ENCODE measurements around the gene PSMB8.
"Not testable (repeated sequence)": the region's sequence is repeated elsewhere in the genome, so short reads cannot be mapped to it uniquely, and the experiment has no call there.

PSMB8 gene

GRCh38 chr6:32832535-32832934 lies 11.3 kb downstream of the PSMB8 start:
- Mint-ChIP-seq H3K27me3 (no peaks in the 10 kb centered on the region), H3K9me3 (no peaks in the 10 kb centered on the region), H3K27ac (no peak overlapping the region), H3K4me3 (no peak overlapping the region), H3K4me1 (peaks cover 93% of the 10 kb centered on the region)
- DNase-seq (no peak), ATAC-seq (no peak)

GRCh38 chr6:32830936-32831335 lies 12.9 kb downstream of the PSMB8 start:
- Mint-ChIP-seq H3K27me3 (no peaks in the 10 kb centered on the region), H3K4me1 (peaks cover 91% of the 10 kb centered on the region), H3K27ac (peak overlapping the region in 1 of 2 donors; percentile 3), H3K4me3 (no peak overlapping the region), H3K9me3 (no peaks in the 10 kb centered on the region)
- DNase-seq (no peak), ATAC-seq (no peak)

DNA sequence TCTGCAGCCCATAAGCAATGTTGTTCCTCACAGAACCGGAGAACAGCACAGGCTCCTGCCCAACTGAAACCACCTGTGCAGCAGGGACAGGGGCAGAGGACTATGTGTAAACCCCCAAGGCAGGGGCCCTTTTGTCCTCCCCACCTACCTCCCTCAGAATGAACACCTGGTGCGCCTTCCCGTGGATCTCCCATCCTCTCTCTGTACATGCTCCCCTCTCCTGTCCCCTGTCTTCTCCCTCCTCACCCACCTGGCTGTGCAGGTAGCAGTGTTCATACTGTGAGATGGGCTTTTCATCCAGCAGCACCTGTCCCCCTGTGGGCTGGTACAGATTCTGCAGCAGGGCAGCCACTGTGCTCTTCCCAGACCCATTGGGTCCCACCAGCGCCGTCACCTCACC lies 13.8 kb downstream of the PSMB8 start:
- Mint-ChIP-seq H3K27me3 (no peaks in the 10 kb centered on the region), H3K27ac (peak overlapping the region in 1 of 2 donors; percentile 71), H3K4me1 (peaks cover 82% of the 10 kb centered on the region), H3K4me3 (no peak overlapping the region), H3K9me3 (no peaks in the 10 kb centered on the region)
- DNase-seq (no peak), ATAC-seq (no peak)

GRCh38 chr6:32829495-32829894 lies 14.4 kb downstream of the PSMB8 start:
- DNase-seq (no peak), ATAC-seq (no peak)
- no peaks in the 10 kb centered on the region for H3K9me3 Mint-ChIP-seq
- H3K27ac Mint-ChIP-seq, result peak overlapping the region in 1 of 2 donors; percentile 74
- peaks cover 77% of the 10 kb centered on the region for H3K4me1 Mint-ChIP-seq
- no peak overlapping the region for H3K4me3 Mint-ChIP-seq
- H3K27me3 Mint-ChIP-seq, result no peaks in the 10 kb centered on the region

- Mint-ChIP-seq H3K9me3 (no peaks in the 10 kb centered on the region), H3K27ac (peak overlapping the region in 1 of 2 donors; percentile 13), H3K4me3 (no peak overlapping the region), H3K27me3 (no peaks in the 10 kb centered on the region), H3K4me1 (peaks cover 52% of the 10 kb centered on the region)
- ATAC-seq (no peak), DNase-seq (no peak)
Observed at GRCh38 chr6:32827025-32827424, 16.8 kb downstream of the PSMB8 start.

- Mint-ChIP-seq H3K27ac (peak overlapping the region in 1 of 2 donors; percentile 26), H3K4me1 (peaks cover 43% of the 10 kb centered on the region), H3K9me3 (no peaks in the 10 kb centered on the region), H3K4me3 (no peak overlapping the region), H3K27me3 (no peaks in the 10 kb centered on the region)
- ATAC-seq (no peak), DNase-seq (no peak)
Observed at GRCh38 chr6:32825966-32826365, 17.9 kb downstream of the PSMB8 start.

DNA sequence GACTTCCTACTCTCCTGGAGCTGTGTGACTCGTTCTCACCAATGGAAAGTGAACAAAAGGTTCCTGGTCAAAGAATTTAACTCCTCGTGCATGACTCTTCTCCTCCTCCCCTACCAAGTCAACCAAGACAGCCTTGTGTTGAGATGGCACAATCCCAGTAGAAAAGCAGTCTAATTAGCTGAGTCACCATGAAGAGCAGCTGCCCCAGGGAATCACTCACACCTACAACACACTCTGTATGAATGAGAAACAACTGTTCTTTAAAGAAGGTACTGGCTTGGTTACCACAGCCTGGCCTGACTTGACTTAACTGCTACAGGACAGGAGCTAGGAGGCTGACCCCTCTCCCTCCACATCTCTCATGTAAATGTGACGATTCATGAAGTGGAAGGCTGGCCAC lies 24.1 kb downstream of the PSMB8 start:
- no peaks in the 10 kb centered on the region for H3K9me3 Mint-ChIP-seq
- no peak overlapping the region for H3K4me3 Mint-ChIP-seq
- no peak overlapping the region for H3K27ac Mint-ChIP-seq
- ATAC-seq, result no peak
- DNase-seq, result no peak
- H3K4me1 Mint-ChIP-seq, result peaks cover 11% of the 10 kb centered on the region
- no peaks in the 10 kb centered on the region for H3K27me3 Mint-ChIP-seq

DNA sequence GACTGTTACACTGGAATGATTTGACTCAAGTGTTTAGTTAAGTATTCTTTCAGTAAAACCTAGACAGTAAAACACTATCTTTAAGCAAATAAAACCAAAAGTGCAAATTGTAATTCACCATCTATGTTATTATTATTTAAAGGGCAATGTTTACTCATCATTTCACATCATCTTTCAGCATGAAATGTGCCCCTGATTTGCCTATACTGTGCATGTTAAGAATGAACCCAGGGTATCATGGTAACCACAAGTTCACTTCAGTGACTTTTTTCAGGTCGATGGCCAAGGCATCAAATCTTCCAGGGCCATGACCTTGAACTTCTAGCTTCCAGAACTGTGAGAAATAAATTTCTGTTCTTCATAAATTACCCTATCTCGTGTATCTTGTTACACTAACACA lies 25.0 kb downstream of the PSMB8 start:
- peaks cover 11% of the 10 kb centered on the region for H3K4me1 Mint-ChIP-seq
- ATAC-seq (no peak), DNase-seq (no peak)
- H3K4me3 Mint-ChIP-seq, result no peak overlapping the region
- no peaks in the 10 kb centered on the region for H3K9me3 Mint-ChIP-seq
- no peaks in the 10 kb centered on the region for H3K27me3 Mint-ChIP-seq
- no peak overlapping the region for H3K27ac Mint-ChIP-seq

- H3K4me1 Mint-ChIP-seq, result peaks cover 11% of the 10 kb centered on the region
Observed at GRCh38 chr6:32816746-32817204, 27.1 kb downstream of the PSMB8 start, which contains the start of gene HLA-DOB. TSS of gene HLA-DOB (minus strand) at chr6:32817002. CDS start at chr6:32816951, 51 bp downstream.

DNA sequence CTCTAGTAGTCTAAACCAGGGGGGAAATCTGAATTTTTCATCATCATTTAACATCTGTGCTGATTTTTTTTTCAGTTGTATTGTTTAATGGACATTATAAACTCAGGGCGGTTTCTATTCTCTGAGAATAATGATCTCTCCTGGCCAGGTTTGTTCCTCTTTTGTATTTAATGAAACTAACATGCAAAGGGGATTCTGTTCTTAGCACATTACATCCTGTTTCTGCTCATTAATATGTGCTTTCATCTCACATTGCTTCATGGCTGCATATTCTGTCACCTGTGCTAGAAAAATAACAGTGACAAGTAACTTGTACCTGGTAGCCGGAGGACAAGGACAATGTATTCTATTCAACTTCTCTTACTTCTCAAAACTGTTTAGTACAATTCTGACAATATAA lies 27.9 kb downstream of the PSMB8 start:
- no peaks in the 10 kb centered on the region for H3K9me3 Mint-ChIP-seq

More at GRCh38 chr6:32816746-32817204, 27.1 kb downstream of the PSMB8 start, which contains the start of gene HLA-DOB:
- no peak within 1 kb of the TSS for H3K4me3 Mint-ChIP-seq
- DNase-seq (no peak), ATAC-seq (peak; percentile 67)
- no peaks in the 10 kb centered on the region for H3K9me3 Mint-ChIP-seq
- H3K27ac Mint-ChIP-seq, result peak within 1 kb of the TSS in 1 of 2 donors; percentile 79
- no peaks in the 10 kb centered on the region for H3K27me3 Mint-ChIP-seq

GRCh38 chr6:32815115-32815514 lies 28.7 kb downstream of the PSMB8 start:
- H3K4me3 Mint-ChIP-seq, result no peak overlapping the region
- peaks cover 11% of the 10 kb centered on the region for H3K4me1 Mint-ChIP-seq
- H3K27ac Mint-ChIP-seq, result no peak overlapping the region
- DNase-seq (no peak), ATAC-seq (no peak)
- H3K9me3 Mint-ChIP-seq, result no peaks in the 10 kb centered on the region
- no peaks in the 10 kb centered on the region for H3K27me3 Mint-ChIP-seq

More for the DNA sequence above, 27.9 kb downstream of the PSMB8 start:
- peaks cover 11% of the 10 kb centered on the region for H3K4me1 Mint-ChIP-seq
- no peak overlapping the region for H3K4me3 Mint-ChIP-seq
- no peak overlapping the region for H3K27ac Mint-ChIP-seq
- ATAC-seq (no peak), DNase-seq (no peak)
- H3K27me3 Mint-ChIP-seq, result no peaks in the 10 kb centered on the region

- ATAC-seq, result no peak
Observed at GRCh38 chr6:32814145-32814544, 29.7 kb downstream of the PSMB8 start.

GRCh38 chr6:32809171-32809570 lies 34.7 kb downstream of the PSMB8 start:
- no peak for DNase-seq
- Mint-ChIP-seq H3K4me1 (peaks cover 12% of the 10 kb centered on the region), H3K4me3 (no peak overlapping the region), H3K27me3 (peaks cover 29% of the 10 kb centered on the region), H3K27ac (no peak overlapping the region), H3K9me3 (no peaks in the 10 kb centered on the region)
- no peak for ATAC-seq

More at GRCh38 chr6:32814145-32814544, 29.7 kb downstream of the PSMB8 start:
- Mint-ChIP-seq H3K4me1 (peaks cover 11% of the 10 kb centered on the region), H3K27ac (no peak overlapping the region), H3K4me3 (no peak overlapping the region), H3K9me3 (no peaks in the 10 kb centered on the region), H3K27me3 (no peaks in the 10 kb centered on the region)
- no peak for DNase-seq

DNA sequence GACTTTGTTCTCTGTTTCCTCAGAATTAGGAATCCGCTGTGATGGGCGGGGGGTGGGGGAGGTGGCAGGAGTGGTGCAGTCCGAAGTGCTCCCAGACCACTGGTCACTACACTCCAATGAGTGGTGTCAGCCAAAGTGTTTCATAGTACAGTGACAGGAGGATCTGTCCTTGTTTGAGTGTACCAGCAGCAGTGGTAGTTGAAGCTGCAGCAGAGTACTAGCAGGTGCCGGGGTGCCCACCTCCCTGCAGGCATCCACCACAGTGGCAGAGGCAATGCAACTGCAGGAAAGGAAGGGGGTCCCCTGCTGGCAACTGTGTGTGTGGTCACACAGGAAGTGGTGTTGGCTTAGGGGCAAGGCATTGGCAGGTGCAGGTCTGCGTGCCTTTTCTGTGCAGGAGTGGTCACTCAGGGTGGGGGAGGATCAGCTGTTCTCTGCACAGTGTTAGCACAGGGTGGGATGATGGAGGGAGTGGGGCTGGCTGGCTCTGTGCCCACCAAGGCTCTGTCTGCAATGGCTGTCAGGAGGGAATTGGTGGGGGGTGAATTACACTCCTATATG lies 36.7 kb downstream of the PSMB8 start:
- no peak for DNase-seq
- Mint-ChIP-seq H3K27ac (no peak overlapping the region), H3K4me3 (no peak overlapping the region), H3K4me1 (peaks cover 12% of the 10 kb centered on the region), H3K9me3 (no peaks in the 10 kb centered on the region), H3K27me3 (peaks cover 50% of the 10 kb centered on the region)
- ATAC-seq, result peak; percentile 53

DNA sequence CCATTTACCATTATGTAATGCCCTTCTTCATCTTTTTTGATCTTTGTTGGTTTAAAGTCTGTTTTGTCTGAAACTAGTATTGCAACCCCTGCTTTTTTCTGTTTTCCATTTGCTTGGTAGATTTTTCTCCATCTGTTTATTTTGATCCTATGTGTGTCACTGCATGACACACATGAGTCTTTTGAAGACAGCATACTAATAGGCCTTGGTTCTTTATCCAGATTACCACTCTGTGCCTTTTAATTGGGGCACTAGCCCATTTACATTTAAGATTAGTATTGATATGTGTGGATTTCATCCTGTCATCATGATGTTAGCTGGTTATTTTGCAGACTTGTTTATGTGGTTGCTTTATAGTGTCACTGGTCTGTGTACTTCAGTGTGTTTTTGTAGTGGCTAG lies 38.4 kb downstream of the PSMB8 start:
- not testable (repeated sequence) for ATAC-seq, H3K9me3 Mint-ChIP-seq, H3K27ac Mint-ChIP-seq, DNase-seq, H3K4me3 Mint-ChIP-seq
- peaks cover 12% of the 10 kb centered on the region for H3K4me1 Mint-ChIP-seq
- peaks cover 57% of the 10 kb centered on the region for H3K27me3 Mint-ChIP-seq

GRCh38 chr6:32803416-32803815 lies 40.4 kb downstream of the PSMB8 start:
- no peak for DNase-seq
- Mint-ChIP-seq H3K4me3 (no peak overlapping the region), H3K9me3 (no peaks in the 10 kb centered on the region)

GRCh38 chr6:32799740-32800139 lies 44.1 kb downstream of the PSMB8 start:
- Mint-ChIP-seq H3K27ac (no peak overlapping the region), H3K27me3 (peaks cover 62% of the 10 kb centered on the region), H3K4me3 (no peak overlapping the region), H3K4me1 (peaks cover 19% of the 10 kb centered on the region), H3K9me3 (no peaks in the 10 kb centered on the region)
- no peak for ATAC-seq
- DNase-seq, result no peak

More at GRCh38 chr6:32803416-32803815, 40.4 kb downstream of the PSMB8 start:
- Mint-ChIP-seq H3K27me3 (peaks cover 66% of the 10 kb centered on the region), H3K4me1 (peaks cover 12% of the 10 kb centered on the region), H3K27ac (no peak overlapping the region)
- ATAC-seq, result no peak
